Neural crest cell (in vitro differentiated cells): Measurements from ENCODE around the gene CKB. TPM values are rescaled to one million over a fixed set of nuclear protein-coding genes. Genes with fewer than 3 reads are reported as not detected.

ENCODE experiments used
- DNase-seq: peaks from one replicate; pipeline ENCODE4 v3.0.0; 2021; ENCODE audit warnings: low read depth, mixed read lengths, low spot score
- H3K27ac Mint-ChIP-seq: one replicate; pipeline ENCODE4 v1.8.0; 2021; ENCODE audit warnings: mild to moderate bottlenecking, mixed read lengths; ENCODE audit not compliant: unreplicated experiment
- H3K27me3 Mint-ChIP-seq: 2 replicates; pipeline ENCODE4 v1.8.0; 2021; ENCODE audit warnings: low read depth, mild to moderate bottlenecking, mixed read lengths
- H3K36me3 Mint-ChIP-seq: 2 replicates; pipeline ENCODE4 v1.8.0; 2021; ENCODE audit warnings: low read depth, mild to moderate bottlenecking, mixed read lengths
- H3K4me1 Mint-ChIP-seq: 2 replicates; pipeline ENCODE4 v1.8.0; 2021; ENCODE audit warnings: mixed read lengths
- H3K4me3 Mint-ChIP-seq: one replicate; pipeline ENCODE4 v1.8.0; 2021; ENCODE audit warnings: mild to moderate bottlenecking, mixed read lengths
- H3K9me3 Mint-ChIP-seq: 2 replicates; pipeline ENCODE4 v1.8.0; 2021; ENCODE audit warnings: mixed read lengths
- CTCF ChIP-seq: fragments of 200-600 bp; sonication (generic); conservative IDR thresholded peaks from 2 replicates; pipeline ENCODE4 v1.5.0; 2021; ENCODE audit warnings: antibody characterized with exemption, mild to moderate bottlenecking
- total RNA-seq: library from RNA; stranded (reverse); gene quantifications from 2 replicates; pipeline ENCODE4 v1.2.1, GENCODE V29; 2021

Gene CKB
- total RNA-seq, 1 donor from 2014 or later, result 996 TPM

- no peak for TF ChIP-seq CTCF
- DNase-seq, result no peak
- Mint-ChIP-seq H3K4me3 (no peak overlapping the region), H3K27ac (no peak overlapping the region), H3K36me3 (no peaks in the 10 kb centered on the region), H3K9me3 (no peaks in the 10 kb centered on the region), H3K4me1 (peaks cover 13% of the 10 kb centered on the region), H3K27me3 (no peaks in the 10 kb centered on the region)
Measured at GRCh38 chr14:103534576-103535061, 12.0 kb upstream of the CKB start.

GRCh38 chr14:103533999-103534575, 11.5 kb upstream of the CKB start:
- TF ChIP-seq CTCF, result no peak
- DNase-seq, result no peak
- H3K27me3 Mint-ChIP-seq, result no peaks in the 10 kb centered on the region
- H3K9me3 Mint-ChIP-seq, result no peaks in the 10 kb centered on the region
- H3K4me3 Mint-ChIP-seq, result no peak overlapping the region
- no peak overlapping the region for H3K27ac Mint-ChIP-seq
- no peaks in the 10 kb centered on the region for H3K36me3 Mint-ChIP-seq
- H3K4me1 Mint-ChIP-seq, result peaks cover 12% of the 10 kb centered on the region

- H3K27ac Mint-ChIP-seq, result no peak overlapping the region
Measured at GRCh38 chr14:103533137-103533998, 10.7 kb upstream of the CKB start.

GRCh38 chr14:103532216-103533136, 9.8 kb upstream of the CKB start:
- H3K4me3 Mint-ChIP-seq, result no peak overlapping the region
- H3K27me3 Mint-ChIP-seq, result no peaks in the 10 kb centered on the region
- TF ChIP-seq CTCF, result no peak
- DNase-seq, result no peak
- H3K27ac Mint-ChIP-seq, result no peak overlapping the region
- peaks cover 23% of the 10 kb centered on the region for H3K4me1 Mint-ChIP-seq
- no peaks in the 10 kb centered on the region for H3K36me3 Mint-ChIP-seq
- H3K9me3 Mint-ChIP-seq, result no peaks in the 10 kb centered on the region

More at GRCh38 chr14:103533137-103533998, 10.7 kb upstream of the CKB start:
- Mint-ChIP-seq H3K27me3 (no peaks in the 10 kb centered on the region), H3K36me3 (no peaks in the 10 kb centered on the region), H3K4me3 (no peak overlapping the region), H3K4me1 (peaks cover 19% of the 10 kb centered on the region), H3K9me3 (no peaks in the 10 kb centered on the region)
- no peak for DNase-seq
- no peak for TF ChIP-seq CTCF
